Measurements from ENCODE around the gene ST3GAL2.

ST3GAL2 gene, protein sequence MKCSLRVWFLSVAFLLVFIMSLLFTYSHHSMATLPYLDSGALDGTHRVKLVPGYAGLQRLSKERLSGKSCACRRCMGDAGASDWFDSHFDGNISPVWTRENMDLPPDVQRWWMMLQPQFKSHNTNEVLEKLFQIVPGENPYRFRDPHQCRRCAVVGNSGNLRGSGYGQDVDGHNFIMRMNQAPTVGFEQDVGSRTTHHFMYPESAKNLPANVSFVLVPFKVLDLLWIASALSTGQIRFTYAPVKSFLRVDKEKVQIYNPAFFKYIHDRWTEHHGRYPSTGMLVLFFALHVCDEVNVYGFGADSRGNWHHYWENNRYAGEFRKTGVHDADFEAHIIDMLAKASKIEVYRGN

DNA sequence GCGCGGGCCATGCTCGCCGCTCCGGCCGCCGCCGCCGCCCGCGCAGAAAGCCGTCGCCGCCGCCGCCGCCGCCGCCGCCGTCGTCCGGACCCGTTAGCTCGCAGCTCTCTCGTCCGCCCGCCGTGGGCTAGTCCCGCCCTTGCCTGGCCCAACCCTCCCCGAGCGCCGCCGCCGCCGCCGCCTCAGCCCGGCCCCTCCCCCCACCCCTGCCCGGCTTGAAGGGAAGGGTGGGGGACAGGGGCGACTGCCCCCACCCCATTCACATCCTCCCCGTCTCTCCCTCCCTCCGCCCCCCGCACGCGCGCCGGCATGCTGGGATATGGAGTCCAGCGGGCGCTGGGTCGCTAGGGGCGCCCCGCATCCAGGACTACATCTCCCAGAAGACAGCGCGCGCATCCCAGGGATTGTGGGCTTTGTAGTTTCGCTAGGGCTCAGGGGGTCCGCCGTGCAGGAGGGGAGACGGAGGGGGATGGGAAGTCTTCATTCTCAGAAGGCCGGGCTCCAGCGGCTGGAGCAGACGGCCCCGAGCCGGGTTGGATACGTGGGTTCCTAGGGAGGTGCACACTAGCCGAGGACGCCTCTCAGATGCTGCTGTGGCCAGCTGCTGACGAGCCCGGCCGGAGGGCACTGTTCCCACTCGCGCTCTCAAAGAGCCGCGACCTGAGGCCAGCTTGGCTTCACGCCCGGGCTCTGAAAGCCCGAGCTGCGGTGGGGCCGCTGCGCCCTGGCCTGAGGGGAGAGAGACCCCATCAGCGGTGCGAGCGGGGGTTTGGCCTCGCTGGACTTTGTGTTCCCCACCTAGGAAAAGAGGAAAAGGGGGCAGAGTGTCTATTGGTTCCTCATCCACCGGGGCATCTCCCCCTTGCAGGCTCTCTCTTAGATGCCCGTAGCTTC lies at the start of gene ST3GAL2:
TSS of gene ST3GAL2 (minus strand) at position 132 of the 894 bp plus-strand sequence. CDS start 40,570 bp downstream, outside the sequence.
- peak; percentile 99 for DNase-seq

DNA sequence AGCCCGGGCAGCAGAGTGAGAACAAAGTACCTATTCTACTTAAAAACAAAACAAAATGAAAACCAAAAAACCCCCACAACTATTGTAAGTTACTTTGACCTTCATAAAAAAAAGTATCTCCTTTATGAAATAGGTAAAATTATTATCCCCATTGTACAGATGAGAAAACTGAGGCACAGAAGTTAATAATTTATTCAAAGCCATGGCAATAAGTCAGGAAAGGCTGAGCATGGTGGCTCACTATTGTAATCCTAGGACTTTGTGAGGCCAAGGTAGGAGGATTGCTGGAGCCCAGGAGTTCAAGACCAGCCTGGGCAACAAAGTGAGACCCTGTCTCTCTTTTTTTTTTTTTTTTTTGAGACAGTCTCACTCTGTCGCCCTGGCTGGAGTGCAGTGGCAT lies 46.0 kb upstream of the ST3GAL2 start:
- DNase-seq, result no peak

DNA sequence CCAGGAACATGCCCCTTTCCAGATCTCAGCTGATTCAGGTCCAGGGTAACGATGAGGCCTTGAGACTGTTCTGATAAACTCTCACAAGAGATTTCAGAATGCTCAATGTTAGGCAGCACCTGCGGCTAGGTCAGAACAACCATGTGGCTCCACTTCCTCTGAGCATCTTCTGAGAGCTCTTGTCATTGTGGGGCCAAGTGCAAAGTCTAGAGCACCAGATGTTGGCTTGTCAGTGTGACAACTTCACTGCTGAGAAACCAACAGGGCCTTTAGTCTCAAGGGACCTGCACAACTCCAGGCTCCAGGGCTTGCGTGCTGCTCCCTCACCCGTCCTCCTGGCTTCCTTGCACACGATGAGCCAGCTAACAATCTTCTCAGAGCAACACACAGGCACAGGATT lies 44.5 kb upstream of the ST3GAL2 start:
- DNase-seq, result no peak

DNA sequence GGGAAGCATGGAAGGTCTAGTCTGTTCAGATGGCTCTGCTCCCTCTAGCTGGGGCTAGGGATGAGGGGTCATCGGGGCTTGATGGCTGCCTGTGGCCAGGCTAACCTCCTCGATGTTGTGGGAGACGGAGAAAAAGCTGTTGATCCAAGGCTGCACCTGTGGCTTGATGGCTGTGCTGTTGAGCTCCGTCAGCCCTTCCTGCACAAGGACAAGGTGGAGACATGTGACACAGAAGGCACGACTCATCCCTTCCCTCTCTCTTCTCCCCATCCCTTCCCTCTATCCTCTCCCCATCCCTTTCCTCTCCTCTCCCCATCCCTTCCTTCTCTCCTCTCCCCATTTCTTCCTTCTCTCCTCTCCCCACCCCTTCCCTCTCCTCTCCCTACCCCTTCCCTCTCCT lies 43.7 kb upstream of the ST3GAL2 start:
- no peak for DNase-seq

DNA sequence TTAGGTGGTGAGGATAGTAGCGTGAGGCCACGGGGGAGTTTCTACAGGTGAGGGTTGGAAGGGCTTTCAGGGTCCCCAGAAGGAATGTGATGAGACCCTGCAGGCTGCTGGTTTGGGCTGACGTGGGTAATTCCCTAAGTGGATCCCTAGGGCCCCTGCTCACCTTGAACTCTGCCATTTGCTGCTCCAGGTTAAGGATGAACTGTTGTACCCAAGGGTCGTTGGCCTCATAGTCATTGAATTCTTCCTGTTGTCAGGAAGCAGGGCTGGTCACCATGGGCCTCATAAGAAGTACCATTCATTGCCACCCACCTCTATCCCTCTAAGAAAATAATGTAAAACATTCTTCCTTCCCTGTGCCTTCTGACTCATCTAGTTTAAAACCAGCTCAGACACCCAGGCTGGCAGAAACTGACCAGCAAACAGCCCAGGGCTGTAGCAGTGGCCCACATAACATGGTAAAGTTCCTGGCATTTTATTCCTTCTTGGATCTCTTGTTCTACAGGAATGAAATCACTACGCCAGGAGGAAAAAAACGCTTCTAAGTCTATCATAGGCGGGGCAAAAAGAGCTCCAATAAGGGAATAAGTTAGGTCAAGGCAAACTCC lies 43.1 kb upstream of the ST3GAL2 start:
- DNase-seq, result no peak

DNA sequence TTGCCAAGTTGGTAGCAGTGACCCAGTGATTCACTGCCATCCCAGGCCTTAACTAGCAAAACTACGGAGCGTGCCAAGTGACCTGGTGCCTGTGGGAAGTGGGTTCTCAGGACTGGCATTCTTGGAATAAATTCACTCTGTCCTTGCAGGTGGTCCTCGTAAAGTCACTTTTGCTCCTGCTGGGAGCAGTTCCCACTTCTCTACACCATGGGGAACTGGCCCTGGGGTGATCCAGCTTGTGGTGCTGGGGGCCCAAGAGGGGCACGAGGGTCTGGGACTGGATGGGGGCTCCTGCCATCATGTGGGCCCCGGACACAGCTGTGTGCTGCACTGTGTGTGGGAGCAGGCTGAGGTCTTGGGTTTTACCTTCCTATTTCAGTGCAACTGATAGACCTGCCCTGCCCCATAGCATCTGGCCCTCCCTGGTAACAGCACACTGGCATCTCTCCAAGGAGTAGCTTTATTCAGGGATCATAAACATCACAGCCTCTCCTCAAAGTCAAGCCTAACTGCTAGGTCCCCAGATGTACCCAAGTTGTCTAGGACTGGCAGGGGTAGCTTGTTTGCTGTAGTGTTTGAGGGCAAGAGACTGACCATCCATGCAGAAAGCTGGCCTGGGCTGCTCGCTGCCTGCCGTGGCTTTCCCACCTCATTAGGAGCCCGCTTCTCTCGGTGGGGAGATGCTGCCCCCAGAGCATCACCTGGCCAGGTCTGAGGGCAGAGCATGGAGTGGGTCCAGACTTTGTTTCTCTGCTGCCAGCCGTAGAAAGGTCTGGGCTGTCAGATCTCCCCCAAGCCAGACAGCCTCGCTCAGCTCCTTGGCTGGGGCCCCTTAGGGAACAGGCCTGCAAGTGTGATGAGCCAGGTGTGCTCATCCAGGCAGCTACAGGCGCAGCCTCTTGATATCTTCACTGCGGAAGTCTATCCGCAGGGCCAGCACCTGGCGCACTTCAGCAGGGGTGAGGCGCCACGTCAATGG lies 41.5 kb upstream of the ST3GAL2 start:
- DNase-seq, result no peak

DNA sequence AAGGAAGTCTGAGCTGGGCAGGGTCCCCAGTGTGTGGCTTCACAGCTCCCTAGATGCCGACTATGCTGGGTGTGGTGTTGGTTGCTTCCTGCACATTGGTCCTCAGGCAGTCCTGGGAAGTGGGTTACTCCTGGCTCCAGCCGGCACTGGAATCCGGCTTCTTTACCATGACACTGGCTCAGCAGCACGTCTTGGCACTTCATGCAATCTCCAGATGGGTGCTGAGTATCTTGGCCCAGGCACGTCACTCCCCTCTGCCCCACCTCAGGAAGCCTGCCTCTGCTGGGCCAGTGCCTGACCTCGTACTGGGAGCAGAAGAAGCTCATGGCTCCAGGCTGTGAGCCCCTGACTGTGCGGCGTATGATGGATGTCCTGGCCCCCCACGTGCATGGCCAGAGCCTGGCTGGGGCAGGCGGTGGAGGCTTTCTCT lies 40.0 kb upstream of the ST3GAL2 start:
- DNase-seq, result no peak

DNA sequence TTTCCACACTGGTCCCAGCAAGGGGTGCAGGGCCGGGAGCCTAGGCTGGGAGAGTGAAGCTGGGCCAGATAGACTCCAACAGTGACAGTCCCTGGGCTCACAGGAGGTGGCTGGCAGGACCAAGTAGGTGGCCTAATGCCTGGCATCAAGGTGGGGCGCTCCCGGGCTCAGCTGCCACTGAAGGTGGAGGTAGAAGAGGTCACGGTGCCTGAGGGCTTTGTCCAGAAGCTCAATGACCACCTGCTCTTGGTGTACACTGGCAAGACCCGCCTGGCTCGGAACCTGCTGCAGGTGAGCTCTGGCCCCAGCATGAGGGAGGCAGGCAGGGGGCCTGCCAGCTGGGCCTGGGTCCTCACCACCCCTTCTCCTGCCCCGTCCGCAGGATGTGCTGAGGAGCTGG lies 39.3 kb upstream of the ST3GAL2 start:
- no peak for DNase-seq

DNA sequence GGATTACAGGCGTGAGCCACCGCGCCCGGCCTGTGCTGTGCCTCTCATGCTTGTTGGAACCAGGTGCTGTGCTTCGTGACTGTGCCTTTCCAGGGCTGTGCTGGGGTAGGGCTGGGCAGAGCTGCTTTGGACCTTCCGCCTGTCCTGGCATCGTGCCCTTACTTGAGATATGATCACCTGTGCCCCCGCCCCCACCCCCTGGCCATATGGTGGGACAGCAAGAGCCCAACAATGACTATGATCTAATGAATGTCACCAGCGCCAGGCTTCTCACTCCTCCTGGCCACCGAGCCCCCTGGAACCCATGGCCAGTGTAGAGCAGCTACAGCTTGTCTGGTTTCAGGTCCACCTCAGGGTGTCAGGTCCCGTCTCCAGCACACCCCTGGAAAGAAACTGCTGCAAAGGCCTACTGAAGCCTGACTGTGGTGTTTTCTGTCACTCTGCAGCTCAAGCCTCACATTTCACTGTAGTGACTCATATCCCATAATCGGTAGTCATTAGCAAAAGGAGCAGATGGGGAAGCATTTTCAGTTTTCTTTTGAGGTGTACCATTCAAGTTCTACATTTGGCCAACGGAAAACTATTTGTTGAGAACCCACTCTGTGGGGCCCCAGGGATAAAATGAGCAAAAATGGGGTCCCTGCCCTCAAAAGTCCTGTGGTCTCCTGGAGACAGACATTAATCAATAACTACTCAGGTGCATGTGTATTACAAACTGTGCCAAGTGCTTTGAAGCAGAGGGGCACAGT lies 37.5 kb upstream of the ST3GAL2 start:
- no peak for DNase-seq

DNA sequence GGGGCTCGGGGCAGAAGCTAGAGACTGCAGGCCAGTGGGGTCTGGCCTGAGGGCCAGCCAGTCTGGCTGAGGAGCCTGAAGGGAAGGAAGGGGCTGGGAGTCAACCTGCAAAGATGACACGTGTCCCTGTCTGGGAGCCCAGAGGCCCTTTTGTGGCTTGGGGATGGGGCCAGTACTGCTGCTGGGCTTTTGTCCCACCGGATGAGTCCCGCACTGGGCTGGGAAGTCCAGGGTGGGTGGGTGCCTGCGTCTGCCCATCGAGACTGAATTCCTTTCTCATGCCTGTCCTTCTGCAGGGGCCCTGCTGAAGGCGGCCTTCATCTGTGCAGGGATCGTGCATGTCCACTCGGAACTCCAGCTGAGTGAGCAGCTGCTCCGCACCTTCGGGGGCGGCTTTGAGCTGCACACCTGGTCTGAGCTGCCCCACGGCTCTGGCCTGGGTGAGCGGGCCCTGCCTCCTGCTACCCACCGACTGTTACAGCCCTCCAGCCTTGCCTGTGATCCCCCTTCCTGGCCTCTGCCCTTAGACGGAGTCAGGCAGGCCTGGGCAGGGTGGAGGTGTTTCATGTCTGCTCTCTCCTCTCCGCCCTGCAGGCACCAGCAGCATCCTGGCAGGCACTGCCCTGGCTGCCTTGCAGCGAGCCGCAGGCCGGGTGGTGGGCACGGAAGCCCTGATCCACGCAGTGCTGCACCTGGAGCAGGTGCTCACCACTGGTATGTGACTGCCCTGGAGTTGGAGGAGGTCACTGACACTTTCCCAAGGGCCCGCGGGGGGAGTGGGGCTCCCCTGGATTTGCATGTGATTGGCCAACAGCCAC lies 36.4 kb upstream of the ST3GAL2 start:
- DNase-seq, result no peak

DNA sequence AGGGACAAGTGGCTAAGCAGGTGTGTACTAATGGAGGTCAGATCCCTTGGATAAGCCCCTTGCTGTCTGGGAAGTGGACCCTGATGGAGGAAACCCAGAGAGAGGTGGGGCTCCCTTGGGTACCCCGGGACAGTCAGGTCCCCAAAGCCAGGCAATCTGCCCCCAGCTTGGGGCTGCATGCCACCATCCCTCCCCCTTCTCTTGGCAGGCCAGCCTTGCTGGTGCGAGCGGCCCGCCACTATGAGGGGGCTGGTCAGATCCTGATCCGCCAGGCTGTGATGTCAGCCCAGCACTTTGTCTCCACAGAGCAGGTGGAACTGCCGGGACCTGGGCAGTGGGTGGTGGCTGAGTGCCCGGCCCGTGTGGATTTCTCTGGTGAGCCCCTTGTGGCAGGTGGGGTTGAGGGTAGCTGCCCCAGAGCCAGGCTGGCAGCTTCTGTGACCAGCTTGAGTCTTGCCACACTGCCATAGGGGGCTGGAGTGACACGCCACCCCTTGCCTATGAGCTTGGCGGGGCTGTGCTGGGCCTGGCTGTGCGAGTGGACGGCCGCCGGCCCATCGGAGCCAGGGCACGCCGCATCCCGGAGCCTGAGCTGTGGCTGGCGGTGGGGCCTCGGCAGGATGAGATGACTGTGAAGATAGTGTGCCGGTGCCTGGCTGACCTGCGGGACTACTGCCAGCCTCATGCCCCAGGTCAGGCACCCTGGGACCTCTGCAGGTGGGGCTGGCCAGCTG lies 35.6 kb upstream of the ST3GAL2 start:
- no peak for DNase-seq

DNA sequence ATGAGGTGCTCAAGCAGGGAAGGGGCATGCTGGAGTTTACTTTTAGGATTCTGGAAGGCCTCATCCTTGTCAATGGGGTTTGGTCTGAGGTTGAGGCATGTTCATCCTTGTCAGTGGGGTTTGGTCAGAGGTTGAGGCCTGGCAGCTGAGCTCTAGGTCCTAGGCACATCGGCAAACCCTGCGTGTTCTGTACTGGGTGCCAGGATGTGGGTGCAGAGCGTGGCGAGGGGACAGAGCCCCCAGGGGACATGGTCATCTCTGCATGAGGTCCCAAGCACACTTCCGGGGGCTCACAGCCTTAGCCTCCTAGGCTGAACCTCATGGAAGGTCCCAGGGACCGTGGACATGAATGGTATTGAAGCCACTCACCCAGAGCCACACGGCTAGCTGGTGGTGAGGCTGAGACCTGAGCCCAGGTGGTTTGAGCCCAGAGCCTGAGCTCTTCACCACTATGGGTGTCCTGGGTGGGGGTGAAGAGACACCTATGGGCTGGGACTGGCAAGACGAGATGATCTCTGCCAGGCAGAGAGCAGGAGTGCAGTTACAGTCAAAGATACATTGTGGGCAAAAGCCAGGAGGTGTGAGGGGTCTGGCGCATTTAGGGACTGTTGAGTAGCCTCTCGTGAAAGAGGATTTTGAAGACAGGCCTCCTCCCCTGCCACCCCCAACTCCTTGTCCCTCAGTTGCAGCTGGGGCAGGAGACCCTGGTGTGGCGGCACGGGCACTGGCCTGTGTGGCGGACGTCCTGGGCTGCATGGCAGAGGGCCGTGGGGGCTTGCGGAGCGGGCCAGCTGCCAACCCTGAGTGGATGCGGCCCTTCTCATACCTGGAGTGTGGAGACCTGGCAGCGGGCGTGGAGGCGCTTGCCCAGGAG lies 34.8 kb upstream of the ST3GAL2 start:
- DNase-seq, result no peak

DNA sequence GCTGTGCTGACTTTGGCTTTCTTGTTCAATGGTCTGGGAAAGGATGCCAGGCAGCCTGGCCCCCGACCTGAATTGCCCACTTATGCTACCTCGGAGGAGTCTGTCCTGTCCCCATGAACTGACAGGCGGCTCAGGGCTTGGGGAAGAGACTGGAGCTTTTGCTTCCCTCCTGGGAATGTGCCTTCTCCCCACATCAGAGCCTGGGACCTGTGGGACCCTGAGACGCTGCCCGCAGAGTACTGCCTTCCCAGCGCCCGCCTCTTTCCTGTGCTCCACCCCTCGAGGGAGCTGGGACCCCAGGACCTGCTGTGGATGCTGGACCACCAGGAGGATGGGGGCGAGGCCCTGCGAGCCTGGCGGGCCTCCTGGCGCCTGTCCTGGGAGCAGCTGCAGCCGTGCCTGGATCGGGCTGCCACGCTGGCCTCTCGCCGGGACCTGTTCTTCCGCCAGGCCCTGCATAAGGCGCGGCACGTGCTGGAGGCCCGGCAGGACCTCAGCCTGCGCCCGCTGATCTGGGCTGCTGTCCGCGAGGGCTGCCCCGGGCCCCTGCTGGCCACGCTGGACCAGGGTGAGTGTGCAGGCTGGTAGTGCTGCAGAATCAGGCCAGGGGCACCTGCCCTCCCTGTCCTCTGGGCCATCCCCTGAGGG lies 34.0 kb upstream of the ST3GAL2 start:
- no peak for DNase-seq

DNA sequence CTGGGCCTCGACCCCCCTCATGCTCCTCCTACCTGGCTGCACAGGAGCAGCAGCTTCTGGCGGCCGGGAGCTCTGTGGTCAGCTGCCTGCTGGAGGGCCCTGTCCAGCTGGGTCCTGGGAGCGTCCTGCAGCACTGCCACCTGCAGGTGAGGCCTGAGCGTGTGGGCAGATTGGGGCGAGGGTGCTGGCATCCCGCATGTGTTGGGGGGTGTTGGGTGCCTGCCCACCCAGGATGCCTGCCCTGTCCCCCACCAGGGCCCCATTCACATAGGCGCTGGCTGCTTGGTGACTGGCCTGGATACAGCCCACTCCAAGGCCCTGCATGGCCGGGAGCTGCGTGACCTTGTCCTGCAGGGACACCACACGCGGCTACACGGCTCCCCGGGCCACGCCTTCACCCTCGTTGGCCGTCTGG lies 32.0 kb upstream of the ST3GAL2 start:
- DNase-seq, result no peak

DNA sequence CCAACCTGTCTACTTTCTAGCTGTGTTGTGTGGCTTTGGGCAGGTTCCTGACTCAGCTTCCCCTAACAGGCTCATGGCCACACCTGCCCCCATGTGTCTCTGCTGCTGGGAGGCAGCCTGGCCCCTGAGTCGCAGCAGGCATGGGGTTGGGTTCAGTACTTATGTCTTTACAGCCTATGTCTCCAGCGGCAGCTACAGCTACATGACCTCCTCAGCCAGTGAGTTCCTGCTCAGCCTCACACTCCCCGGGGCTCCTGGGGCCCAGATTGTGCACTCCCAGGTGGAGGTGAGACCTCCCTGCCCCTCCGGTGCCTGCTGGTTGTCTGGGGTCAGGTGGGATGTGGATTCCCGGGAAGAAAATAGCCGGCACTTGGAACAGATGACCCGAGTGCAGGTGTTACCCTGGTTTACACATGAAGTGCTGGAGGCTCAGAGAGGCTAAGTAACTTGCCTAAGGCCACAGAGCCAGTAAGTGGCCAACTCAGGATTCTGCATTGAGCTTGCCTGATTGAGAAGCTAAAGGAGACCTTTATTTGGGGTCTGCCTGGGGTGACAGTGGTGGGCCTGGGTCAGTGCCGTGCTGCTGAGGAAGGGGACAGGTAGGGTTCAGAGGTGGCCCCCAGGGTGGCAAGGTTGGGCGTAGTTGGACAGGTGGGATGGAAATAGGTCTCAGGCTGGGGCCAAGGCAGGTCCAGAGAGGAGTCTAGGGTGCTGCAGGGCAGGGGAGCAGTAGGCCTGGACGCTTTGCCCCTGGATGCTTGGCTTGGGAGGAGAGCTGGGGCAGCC lies 31.4 kb upstream of the ST3GAL2 start:
- no peak for DNase-seq

DNA sequence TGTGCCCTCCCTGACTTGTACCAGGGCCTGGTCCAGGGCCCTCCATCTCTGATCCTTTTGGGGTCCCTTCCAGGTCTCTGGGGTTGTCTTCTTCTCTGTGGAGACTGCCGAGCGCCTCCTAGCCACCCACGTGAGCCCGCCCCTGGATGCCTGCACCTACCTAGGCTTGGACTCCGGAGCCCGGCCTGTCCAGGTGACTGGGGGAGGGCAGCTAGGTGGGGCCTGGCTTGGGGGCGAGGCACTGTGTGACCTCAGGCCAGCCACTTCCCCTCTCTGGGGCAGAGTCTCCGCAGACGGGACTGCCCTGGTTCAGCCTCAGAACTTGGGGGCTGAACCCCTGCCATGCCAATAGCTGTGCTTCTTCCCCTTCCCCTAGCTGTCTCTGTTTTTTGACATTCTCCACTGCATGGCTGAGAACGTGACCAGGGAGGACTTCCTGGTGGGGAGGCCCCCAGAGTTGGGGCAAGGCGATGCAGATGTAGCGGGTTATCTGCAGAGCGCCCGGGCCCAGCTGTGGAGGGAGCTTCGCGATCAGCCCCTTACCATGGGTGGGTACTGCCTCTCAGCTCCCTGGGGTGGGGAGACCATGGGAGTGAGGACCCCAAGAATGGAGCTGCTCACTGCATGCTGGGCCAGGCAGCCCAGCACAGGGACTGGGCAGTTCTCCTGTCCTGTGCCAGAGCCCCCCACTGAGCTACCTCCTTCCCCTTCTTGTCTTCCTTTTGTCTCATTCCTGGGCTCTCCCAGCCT lies 30.1 kb upstream of the ST3GAL2 start:
- no peak for DNase-seq

DNA sequence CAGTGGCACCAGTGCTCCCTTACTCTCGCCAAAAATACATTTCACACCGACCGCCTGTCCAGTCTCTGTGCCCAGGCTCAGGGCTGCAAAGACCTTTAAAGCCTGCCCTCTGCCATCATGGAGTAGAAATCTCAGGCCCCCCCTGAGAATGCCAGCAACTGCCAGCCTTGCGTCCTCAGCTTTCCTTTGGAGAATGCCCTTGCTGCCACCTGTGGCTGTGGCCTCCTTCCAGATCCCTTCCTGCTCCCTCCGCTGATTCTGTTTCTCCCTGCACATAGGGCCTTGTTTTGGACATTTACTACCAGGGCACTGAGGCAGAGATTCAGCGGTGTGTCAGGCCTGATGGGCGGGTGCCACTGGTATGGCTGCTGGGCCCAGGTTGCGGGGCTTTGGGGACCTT lies 28.7 kb upstream of the ST3GAL2 start:
- no peak for DNase-seq

All from left hindlimb (tissue), 1 donor.